DOHH2 (cell line): ENCODE data around the gene KIF26B.

Experiments
- H3F3A ChIP-seq: fragments of 200-600 bp; sonication (generic), shearing (Covaris generic); 2 replicates; pipeline ENCODE4 v1.6.0; 2016; ENCODE audit warnings: antibody characterized with exemption, mild to moderate bottlenecking; ENCODE audit not compliant: control insufficient read depth, insufficient read depth
- H3K27ac ChIP-seq: fragments of 200-600 bp; sonication (generic); 2 replicates; pipeline ENCODE4 v1.5.1; 2014; ENCODE audit warnings: low read depth, mild to moderate bottlenecking, low read length, moderate library complexity
- H3K27me3 ChIP-seq: fragments of 200-600 bp; sonication (generic); 2 replicates; pipeline ENCODE4 v1.6.1; 2014; ENCODE audit warnings: mild to moderate bottlenecking, low read length, mixed read lengths; ENCODE audit not compliant: control insufficient read depth
- H3K36me3 ChIP-seq: fragments of 200-600 bp; sonication (generic); 2 replicates; pipeline ENCODE4 v1.6.1; 2014; ENCODE audit warnings: mild to moderate bottlenecking, low read length, moderate library complexity, mixed read lengths; ENCODE audit not compliant: control insufficient read depth
- H3K4me1 ChIP-seq: fragments of 200-600 bp; sonication (generic); 2 replicates; pipeline ENCODE4 v1.6.1; 2014; ENCODE audit warnings: mild to moderate bottlenecking, low read length, mixed read lengths; ENCODE audit not compliant: control insufficient read depth
- H3K4me2 ChIP-seq: fragments of 200-600 bp; sonication (generic); 2 replicates; pipeline ENCODE4 v1.6.0; 2014; ENCODE audit warnings: mild to moderate bottlenecking, low read length, moderate library complexity
- H3K4me3 ChIP-seq: fragments of 200-600 bp; sonication (generic); 2 replicates; pipeline ENCODE4 v1.5.1; 2014; ENCODE audit warnings: mild to moderate bottlenecking, low read length, mixed read lengths
- H3K79me2 ChIP-seq: fragments of 200-600 bp; sonication (generic); 2 replicates; pipeline ENCODE4 v1.6.1; 2014; ENCODE audit warnings: mild to moderate bottlenecking, low read length, mixed read lengths; ENCODE audit not compliant: control insufficient read depth
- H3K9me2 ChIP-seq: fragments of 200-600 bp; sonication (generic); replicated peaks from 2 replicates; pipeline ENCODE4 v1.6.1; 2014; ENCODE audit warnings: mild to moderate bottlenecking, low read length, mixed read lengths; ENCODE audit not compliant: control insufficient read depth
- H3K9me3 ChIP-seq: fragments of 200-600 bp; sonication (generic); 2 replicates; pipeline ENCODE4 v1.6.1; 2014; ENCODE audit warnings: antibody characterized with exemption, low read length, mixed read lengths; ENCODE audit not compliant: control insufficient read depth, insufficient read depth
- H4K20me1 ChIP-seq: fragments of 200-600 bp; sonication (generic); 2 replicates; pipeline ENCODE4 v1.6.0; 2014; ENCODE audit warnings: low read depth, mild to moderate bottlenecking, antibody characterized with exemption, low read length, moderate library complexity; ENCODE audit not compliant: control insufficient read depth, insufficient read depth
- EZH2phosphoT487 ChIP-seq: fragments of 200-600 bp; sonication (generic); IDR thresholded peaks from 2 replicates; pipeline ENCODE4 v1.6.1; 2017; ENCODE audit warnings: borderline replicate concordance, mild to moderate bottlenecking, antibody characterized with exemption, low read length, moderate library complexity, mixed read lengths
- TF ChIP-seq, protein P1 (sequence below): fragments of 200-600 bp; sonication (generic); IDR thresholded peaks from one replicate; pipeline ENCODE4 v1.5.1; 2014; ENCODE audit warnings: antibody characterized with exemption, mild to moderate bottlenecking, low read depth, low read length; ENCODE audit not compliant: poor library complexity, severe bottlenecking

The KIF26B gene

DNA sequence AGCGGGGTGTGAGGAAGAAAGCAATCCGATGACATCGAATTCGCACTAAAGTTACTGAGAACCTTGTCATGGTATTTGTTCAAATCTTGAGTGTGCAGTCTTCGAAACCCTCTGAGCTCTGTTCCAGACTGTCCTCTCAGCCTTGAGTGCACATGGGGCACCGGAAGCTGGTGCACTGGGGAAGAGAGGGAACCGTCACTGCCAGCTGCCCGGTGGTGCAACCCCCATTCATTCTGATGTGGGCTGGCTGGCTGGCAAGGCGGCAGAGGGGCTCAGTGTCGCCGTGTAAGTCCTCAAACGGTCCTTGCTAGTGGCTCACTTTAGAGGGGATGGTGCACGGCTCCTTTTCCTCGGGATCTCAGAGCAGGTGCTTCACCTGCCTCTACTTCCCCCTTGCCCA, 137.4 kb downstream of the KIF26B start:
- Histone ChIP-seq H3K4me3 (no peak overlapping the region), H3K27me3 (peaks cover 2% of the 10 kb centered on the region; the same call in 1 of the 2 replicates), H3K9me2 (no peaks in the 10 kb centered on the region), H3K79me2 (no peaks in the 10 kb centered on the region), H3F3A (no peaks in the 10 kb centered on the region), H3K9me3 (no peaks in the 10 kb centered on the region), H3K36me3 (no peaks in the 10 kb centered on the region), H4K20me1 (no peaks in the 10 kb centered on the region), H3K4me2 (no peak overlapping the region), H3K27ac (no peak overlapping the region), H3K4me1 (no peaks in the 10 kb centered on the region)
- TF ChIP-seq, protein P1, sequence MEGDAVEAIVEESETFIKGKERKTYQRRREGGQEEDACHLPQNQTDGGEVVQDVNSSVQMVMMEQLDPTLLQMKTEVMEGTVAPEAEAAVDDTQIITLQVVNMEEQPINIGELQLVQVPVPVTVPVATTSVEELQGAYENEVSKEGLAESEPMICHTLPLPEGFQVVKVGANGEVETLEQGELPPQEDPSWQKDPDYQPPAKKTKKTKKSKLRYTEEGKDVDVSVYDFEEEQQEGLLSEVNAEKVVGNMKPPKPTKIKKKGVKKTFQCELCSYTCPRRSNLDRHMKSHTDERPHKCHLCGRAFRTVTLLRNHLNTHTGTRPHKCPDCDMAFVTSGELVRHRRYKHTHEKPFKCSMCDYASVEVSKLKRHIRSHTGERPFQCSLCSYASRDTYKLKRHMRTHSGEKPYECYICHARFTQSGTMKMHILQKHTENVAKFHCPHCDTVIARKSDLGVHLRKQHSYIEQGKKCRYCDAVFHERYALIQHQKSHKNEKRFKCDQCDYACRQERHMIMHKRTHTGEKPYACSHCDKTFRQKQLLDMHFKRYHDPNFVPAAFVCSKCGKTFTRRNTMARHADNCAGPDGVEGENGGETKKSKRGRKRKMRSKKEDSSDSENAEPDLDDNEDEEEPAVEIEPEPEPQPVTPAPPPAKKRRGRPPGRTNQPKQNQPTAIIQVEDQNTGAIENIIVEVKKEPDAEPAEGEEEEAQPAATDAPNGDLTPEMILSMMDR = no peak
- no peak for TF ChIP-seq EZH2phosphoT487

- H3K4me3 ChIP-seq = no peak overlapping the region
- peaks cover 2% of the 10 kb centered on the region; the same call in 1 of the 2 replicates for H3K27me3 ChIP-seq
- H3K27ac ChIP-seq = no peak overlapping the region
- TF ChIP-seq, protein P1 = no peak
- no peak for TF ChIP-seq EZH2phosphoT487
- H3K36me3 ChIP-seq = no peaks in the 10 kb centered on the region
- H3F3A ChIP-seq = no peaks in the 10 kb centered on the region
- H3K9me3 ChIP-seq = no peaks in the 10 kb centered on the region
- no peaks in the 10 kb centered on the region for H3K9me2 ChIP-seq
- H4K20me1 ChIP-seq = no peaks in the 10 kb centered on the region
- H3K79me2 ChIP-seq = no peaks in the 10 kb centered on the region
- no peak overlapping the region for H3K4me2 ChIP-seq
- H3K4me1 ChIP-seq = no peaks in the 10 kb centered on the region
Measured at GRCh38 chr1:245292553-245292952, 137.8 kb downstream of the KIF26B start.

GRCh38 chr1:245294020-245294419, 139.2 kb downstream of the KIF26B start:
- Histone ChIP-seq H3K9me3 (no peaks in the 10 kb centered on the region), H3F3A (no peaks in the 10 kb centered on the region)

More at GRCh38 chr1:245294020-245294419, 139.2 kb downstream of the KIF26B start:
- no peaks in the 10 kb centered on the region for H3K79me2 ChIP-seq
- H3K36me3 ChIP-seq = no peaks in the 10 kb centered on the region
- no peaks in the 10 kb centered on the region for H3K4me1 ChIP-seq
- TF ChIP-seq, protein P1 = no peak
- no peak for TF ChIP-seq EZH2phosphoT487
- no peak overlapping the region for H3K4me3 ChIP-seq
- no peak overlapping the region for H3K27ac ChIP-seq
- H3K4me2 ChIP-seq = no peak overlapping the region
- H3K9me2 ChIP-seq = no peaks in the 10 kb centered on the region
- H3K27me3 ChIP-seq = peaks cover 2% of the 10 kb centered on the region; the same call in 1 of the 2 replicates
- H4K20me1 ChIP-seq = no peaks in the 10 kb centered on the region
